SJSA1 (cell line): ENCODE data around the gene ENOX1. TPM values are rescaled to one million over a fixed set of nuclear protein-coding genes. Genes with fewer than 3 reads are reported as not detected.

ENCODE experiments used
- DNase-seq, 2 experiments: peaks; one replicate each; pipeline ENCODE4 v3.0.0-alpha.2; 2015 to 2020; ENCODE audit warnings: low spot score in 2 of 2, low read depth in 1 of 2
- H3K27ac ChIP-seq: fragments of 250-450 bp; sonication (Bioruptor Pico); 2 replicates; pipeline ENCODE4 v1.5.1; 2020; ENCODE audit warnings: mild to moderate bottlenecking, moderate library complexity
- H3K27me3 ChIP-seq: fragments of 250-450 bp; sonication (Bioruptor Pico); replicated peaks from 2 replicates; pipeline ENCODE4 v1.5.1; 2020; ENCODE audit warnings: mild to moderate bottlenecking, moderate library complexity
- H3K36me3 ChIP-seq: fragments of 250-450 bp; sonication (Bioruptor Pico); 2 replicates; pipeline ENCODE4 v1.5.1; 2020; ENCODE audit warnings: mild to moderate bottlenecking
- H3K4me1 ChIP-seq: fragments of 250-450 bp; sonication (Bioruptor Pico); replicated peaks from 2 replicates; pipeline ENCODE4 v1.6.1; 2021; ENCODE audit warnings: mild to moderate bottlenecking
- H3K4me3 ChIP-seq: fragments of 250-450 bp; sonication (Bioruptor Pico); 2 replicates; pipeline ENCODE4 v1.5.1; 2020; ENCODE audit warnings: mild to moderate bottlenecking
- H3K9me3 ChIP-seq: fragments of 250-450 bp; sonication (Bioruptor Pico); replicated peaks from 2 replicates; pipeline ENCODE4 v1.5.1; 2020; ENCODE audit warnings: mild to moderate bottlenecking
- total RNA-seq: library from RNA; depleted of rRNA; stranded (reverse); fragments of >200 nt; shearing (Covaris generic); gene quantifications from 2 replicates; pipeline ENCODE4 v1.2.3, GENCODE V29; 2014

ENOX1 gene
- total RNA-seq, 1 experiment from 2014 or later, result 1.3 TPM

GRCh38 chr13:43272851-43273250 is 513.9 kb downstream of the ENOX1 start:
- Histone ChIP-seq H3K4me3 (no peak overlapping the region), H3K27me3 (no peaks in the 10 kb centered on the region), H3K27ac (no peak overlapping the region), H3K36me3 (no peaks in the 10 kb centered on the region), H3K9me3 (no peaks in the 10 kb centered on the region), H3K4me1 (peaks cover 33% of the 10 kb centered on the region)
- DNase-seq, result no peak

- Histone ChIP-seq H3K9me3 (no peaks in the 10 kb centered on the region), H3K36me3 (no peaks in the 10 kb centered on the region), H3K27me3 (no peaks in the 10 kb centered on the region), H3K4me1 (peaks cover 34% of the 10 kb centered on the region), H3K4me3 (no peak overlapping the region), H3K27ac (no peak overlapping the region)
- no peak for DNase-seq
Observed at GRCh38 chr13:43271152-43271551, 515.6 kb downstream of the ENOX1 start.

- H3K4me3 ChIP-seq, result no peak overlapping the region
- peaks cover 34% of the 10 kb centered on the region for H3K4me1 ChIP-seq
- no peak for DNase-seq
- H3K27ac ChIP-seq, result peak overlapping the region; percentile 73
- H3K27me3 ChIP-seq, result no peaks in the 10 kb centered on the region
- H3K36me3 ChIP-seq, result no peaks in the 10 kb centered on the region
- no peaks in the 10 kb centered on the region for H3K9me3 ChIP-seq
Observed at GRCh38 chr13:43270130-43270830, 516.5 kb downstream of the ENOX1 start.

- Histone ChIP-seq H3K27me3 (no peaks in the 10 kb centered on the region), H3K4me3 (no peak overlapping the region), H3K4me1 (peaks cover 34% of the 10 kb centered on the region), H3K9me3 (0 out of 2 replicates have a peak, but pooled peaks cover under 1% of the 10 kb centered on the region), H3K27ac (peak overlapping the region; percentile 73), H3K36me3 (no peaks in the 10 kb centered on the region)
- DNase-seq, result peak; percentile 82 to 85
Observed at GRCh38 chr13:43269037-43269481, 517.7 kb downstream of the ENOX1 start.

- Histone ChIP-seq H3K4me3 (no peak overlapping the region), H3K9me3 (0 out of 2 replicates have a peak, but pooled peaks cover 2% of the 10 kb centered on the region), H3K27ac (peak overlapping the region; percentile 73), H3K4me1 (peaks cover 34% of the 10 kb centered on the region), H3K36me3 (no peaks in the 10 kb centered on the region), H3K27me3 (no peaks in the 10 kb centered on the region)
- no peak for DNase-seq
Observed at GRCh38 chr13:43268632-43269031, 518.1 kb downstream of the ENOX1 start.

GRCh38 chr13:43267916-43268315 is 518.9 kb downstream of the ENOX1 start:
- peak overlapping the region; percentile 73; the same call in 1 of the 2 replicates for H3K27ac ChIP-seq
- no peak for DNase-seq
- H3K27me3 ChIP-seq, result no peaks in the 10 kb centered on the region
- no peaks in the 10 kb centered on the region for H3K36me3 ChIP-seq
- 0 out of 2 replicates have a peak, but pooled peaks cover 2% of the 10 kb centered on the region for H3K9me3 ChIP-seq
- peaks cover 29% of the 10 kb centered on the region for H3K4me1 ChIP-seq
- H3K4me3 ChIP-seq, result no peak overlapping the region

GRCh38 chr13:43266936-43267615 is 519.7 kb downstream of the ENOX1 start:
- H3K9me3 ChIP-seq, result 0 out of 2 replicates have a peak, but pooled peaks cover 2% of the 10 kb centered on the region
- peaks cover 27% of the 10 kb centered on the region for H3K4me1 ChIP-seq
- H3K4me3 ChIP-seq, result no peak overlapping the region
- no peak for DNase-seq
- H3K36me3 ChIP-seq, result no peaks in the 10 kb centered on the region
- no peak overlapping the region for H3K27ac ChIP-seq
- no peaks in the 10 kb centered on the region for H3K27me3 ChIP-seq

- no peaks in the 10 kb centered on the region for H3K36me3 ChIP-seq
- DNase-seq, result no peak
- H3K27ac ChIP-seq, result no peak overlapping the region
- H3K9me3 ChIP-seq, result 0 out of 2 replicates have a peak, but pooled peaks cover 2% of the 10 kb centered on the region
- no peaks in the 10 kb centered on the region for H3K27me3 ChIP-seq
- peaks cover 20% of the 10 kb centered on the region for H3K4me1 ChIP-seq
- H3K4me3 ChIP-seq, result no peak overlapping the region
Observed at GRCh38 chr13:43265028-43265427, 521.7 kb downstream of the ENOX1 start.

GRCh38 chr13:43264458-43264857 is 522.3 kb downstream of the ENOX1 start:
- Histone ChIP-seq H3K4me1 (peaks cover 14% of the 10 kb centered on the region), H3K27me3 (no peaks in the 10 kb centered on the region), H3K9me3 (0 out of 2 replicates have a peak, but pooled peaks cover 2% of the 10 kb centered on the region), H3K36me3 (no peaks in the 10 kb centered on the region), H3K4me3 (no peak overlapping the region), H3K27ac (no peak overlapping the region)
- DNase-seq, result no peak

- Histone ChIP-seq H3K9me3 (0 out of 2 replicates have a peak, but pooled peaks cover 2% of the 10 kb centered on the region), H3K4me1 (peaks cover 3% of the 10 kb centered on the region), H3K4me3 (no peak overlapping the region), H3K27ac (no peak overlapping the region), H3K27me3 (no peaks in the 10 kb centered on the region), H3K36me3 (no peaks in the 10 kb centered on the region)
- DNase-seq, result no peak
Observed at GRCh38 chr13:43263047-43263446, 523.7 kb downstream of the ENOX1 start.

GRCh38 chr13:43260999-43261398 is 525.8 kb downstream of the ENOX1 start:
- Histone ChIP-seq H3K27ac (no peak overlapping the region), H3K36me3 (no peaks in the 10 kb centered on the region), H3K9me3 (0 out of 2 replicates have a peak, but pooled peaks cover 2% of the 10 kb centered on the region), H3K4me3 (no peak overlapping the region), H3K4me1 (no peaks in the 10 kb centered on the region), H3K27me3 (no peaks in the 10 kb centered on the region)
- DNase-seq, result peak in 1 of 2 experiments; percentile 9

GRCh38 chr13:43258771-43259170 is 528.0 kb downstream of the ENOX1 start:
- Histone ChIP-seq H3K4me3 (no peak overlapping the region), H3K27me3 (no peaks in the 10 kb centered on the region), H3K9me3 (no peaks in the 10 kb centered on the region), H3K36me3 (no peaks in the 10 kb centered on the region), H3K4me1 (no peaks in the 10 kb centered on the region), H3K27ac (no peak overlapping the region)
- DNase-seq, result no peak

GRCh38 chr13:43257765-43258164 is 529.0 kb downstream of the ENOX1 start:
- no peaks in the 10 kb centered on the region for H3K4me1 ChIP-seq
- no peak overlapping the region for H3K27ac ChIP-seq
- H3K4me3 ChIP-seq, result no peak overlapping the region
- no peak for DNase-seq
- H3K36me3 ChIP-seq, result no peaks in the 10 kb centered on the region
- no peaks in the 10 kb centered on the region for H3K27me3 ChIP-seq
- H3K9me3 ChIP-seq, result no peaks in the 10 kb centered on the region

GRCh38 chr13:43251961-43252360 is 534.8 kb downstream of the ENOX1 start:
- Histone ChIP-seq H3K36me3 (no peaks in the 10 kb centered on the region), H3K4me3 (no peak overlapping the region), H3K27ac (no peak overlapping the region), H3K4me1 (no peaks in the 10 kb centered on the region), H3K27me3 (no peaks in the 10 kb centered on the region), H3K9me3 (no peaks in the 10 kb centered on the region)
- no peak for DNase-seq
